Skeletal muscle tissue (tissue), 4 donors: ENCODE data around the gene DCTN1. TPM values are rescaled to one million over a fixed set of nuclear protein-coding genes. Genes with fewer than 3 reads are reported as not detected.
A peak's percentile ranks its signal among the peaks of the same experiment; 100 is the strongest.

Experiments
- H3K27ac ChIP-seq: one replicate; pipeline ENCODE4 v1.7.0; 2013; ENCODE audit warnings: mild to moderate bottlenecking, low read depth, low read length, inconsistent platforms
- H3K27me3 ChIP-seq, 3 donors: one replicate each; pipeline ENCODE4 v1.7.0; 2013; ENCODE audit warnings: low read length in 3 of 3; ENCODE audit not compliant: control insufficient read depth in 3 of 3, insufficient read depth in 3 of 3
- H3K36me3 ChIP-seq, 3 donors: one replicate each; pipeline ENCODE4 v1.7.0; 2013; ENCODE audit warnings: low read length in 3 of 3; ENCODE audit not compliant: control insufficient read depth in 3 of 3, insufficient read depth in 3 of 3
- H3K4me1 ChIP-seq, 3 donors: one replicate each; pipeline ENCODE4 v1.7.0; 2013; ENCODE audit warnings: low read length in 3 of 3, mild to moderate bottlenecking in 3 of 3; ENCODE audit not compliant: control insufficient read depth in 3 of 3, insufficient read depth in 3 of 3
- H3K4me3 ChIP-seq, 3 donors: one replicate each; pipeline ENCODE4 v1.7.0; 2013; ENCODE audit warnings: low read length in 3 of 3
- H3K9ac ChIP-seq, 3 donors: one replicate each; pipeline ENCODE4 v1.7.0; 2013; ENCODE audit warnings: low read length in 3 of 3, mild to moderate bottlenecking in 3 of 3, moderate library complexity in 2 of 3, low read depth in 1 of 3
- H3K9me3 ChIP-seq, 3 donors: one replicate each; pipeline ENCODE4 v1.7.0; 2013; ENCODE audit warnings: low read length in 3 of 3; ENCODE audit not compliant: control insufficient read depth in 3 of 3
- total RNA-seq: library from RNA; depleted of rRNA; stranded (reverse); fragments of >200 nt; gene quantifications from one replicate; pipeline ENCODE4 v1.2.3, GENCODE V29; 2014
- donor health status: Osteomylitis.

The DCTN1 gene
- total RNA-seq, 1 donor from 2014 or later: 73.6 TPM

DNA sequence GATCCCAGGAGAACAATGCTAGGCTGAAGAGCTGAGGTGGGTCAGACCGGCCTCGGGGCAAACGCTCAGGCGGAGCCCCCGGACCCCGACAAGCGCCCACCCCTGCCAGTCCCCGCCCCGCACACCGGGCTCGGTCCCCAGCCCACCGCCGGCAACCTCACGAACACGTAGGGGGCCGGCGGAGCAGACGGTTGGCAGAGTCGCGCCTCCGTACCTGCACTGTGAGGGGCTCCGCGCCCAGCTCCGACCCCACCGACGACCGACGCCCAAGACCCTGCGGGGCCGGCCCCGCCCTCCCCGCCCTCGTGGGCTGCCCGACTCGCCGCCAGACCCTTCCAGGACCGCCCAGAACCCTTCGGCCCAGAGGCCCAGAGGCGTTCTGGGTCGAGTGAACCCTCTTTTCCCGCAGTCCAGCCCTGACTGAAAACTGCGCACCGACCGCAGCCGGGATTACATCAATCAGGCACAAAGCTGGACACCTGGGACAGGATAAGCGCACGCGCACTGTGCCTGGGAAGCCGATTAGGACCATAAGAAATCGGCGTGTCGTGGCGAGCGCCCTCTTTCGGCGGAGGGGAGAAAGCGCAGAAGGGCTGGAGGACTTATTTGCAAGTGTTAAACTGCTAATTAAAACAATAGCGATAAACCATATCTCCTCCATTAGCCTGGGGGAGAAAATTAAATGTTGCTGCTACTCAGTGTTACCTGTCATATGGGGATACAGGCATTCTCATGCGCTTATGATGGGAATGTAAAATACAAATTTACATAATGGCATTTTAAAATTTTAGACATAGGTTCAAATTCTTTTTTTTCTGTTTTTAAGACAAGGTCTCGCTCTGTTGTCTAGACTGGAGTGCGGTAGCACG lies 11.7 kb upstream of the DCTN1 start:
- no peaks in the 10 kb centered on the region for H3K36me3 ChIP-seq
- peak overlapping the region; percentile 80 to 93 (median 88) for H3K9ac ChIP-seq
- peak overlapping the region; percentile 93 for H3K27ac ChIP-seq
- no peaks in the 10 kb centered on the region for H3K9me3 ChIP-seq
- peak overlapping the region; percentile 80 to 97 (median 81) for H3K4me3 ChIP-seq
- no peaks in the 10 kb centered on the region for H3K27me3 ChIP-seq
- H3K4me1 ChIP-seq: peaks cover 28 to 42% (median 36%) of the 10 kb centered on the region in 3 donors

GRCh38 chr2:74391209-74391579 lies 11.1 kb upstream of the DCTN1 start:
- Histone ChIP-seq H3K4me3 (peak overlapping the region; percentile 80 to 97 (median 81)), H3K9ac (peak overlapping the region; percentile 80 to 93 (median 88)), H3K9me3 (no peaks in the 10 kb centered on the region), H3K27ac (peak overlapping the region; percentile 93), H3K4me1 (peaks cover 28 to 44% (median 36%) of the 10 kb centered on the region in 3 donors), H3K27me3 (no peaks in the 10 kb centered on the region), H3K36me3 (no peaks in the 10 kb centered on the region)

DNA sequence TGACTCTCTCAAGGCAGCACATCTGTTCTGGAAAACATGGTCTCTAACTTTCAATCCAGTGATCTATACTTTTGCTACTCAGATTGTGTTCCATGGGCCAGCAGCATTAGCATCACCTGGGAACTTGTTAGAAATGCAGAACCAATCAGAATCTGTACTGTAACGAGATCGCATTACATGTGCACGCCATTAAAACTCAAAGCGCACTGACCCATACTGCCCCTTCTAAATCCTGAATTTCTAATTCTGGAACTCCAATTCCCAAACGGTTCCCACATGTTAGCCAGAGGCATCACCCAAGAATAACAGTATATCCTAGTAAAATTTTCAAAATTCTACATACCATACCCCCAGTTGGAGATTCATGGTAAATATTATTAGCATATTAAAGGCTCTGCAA lies 10.5 kb upstream of the DCTN1 start:
- Histone ChIP-seq H3K9me3 (no peaks in the 10 kb centered on the region), H3K27me3 (no peaks in the 10 kb centered on the region), H3K4me3 (peak overlapping the region; percentile 80 to 97 (median 81)), H3K9ac (peak overlapping the region in 1 of 3 donors; percentile 93), H3K36me3 (no peaks in the 10 kb centered on the region), H3K27ac (peak overlapping the region; percentile 93), H3K4me1 (peaks cover 28 to 44% (median 36%) of the 10 kb centered on the region in 3 donors)

- H3K9me3 ChIP-seq: no peaks in the 10 kb centered on the region
- H3K27me3 ChIP-seq: no peaks in the 10 kb centered on the region
- H3K27ac ChIP-seq: no peak overlapping the region
- peaks cover 38 to 64% (median 46%) of the 10 kb centered on the region in 3 donors for H3K4me1 ChIP-seq
- no peak overlapping the region for H3K4me3 ChIP-seq
- H3K9ac ChIP-seq: no peak overlapping the region
- no peaks in the 10 kb centered on the region for H3K36me3 ChIP-seq
These were observed 7.2 kb upstream of the DCTN1 start for GRCh38 chr2:74387346-74387745.

GRCh38 chr2:74385396-74385795 lies 5.3 kb upstream of the DCTN1 start:
- no peak overlapping the region for H3K4me3 ChIP-seq
- H3K36me3 ChIP-seq: no peaks in the 10 kb centered on the region
- no peaks in the 10 kb centered on the region for H3K27me3 ChIP-seq
- H3K9ac ChIP-seq: no peak overlapping the region
- no peak overlapping the region for H3K27ac ChIP-seq
- H3K9me3 ChIP-seq: no peaks in the 10 kb centered on the region
- H3K4me1 ChIP-seq: peaks cover 42 to 74% (median 46%) of the 10 kb centered on the region in 3 donors

GRCh38 chr2:74384051-74384450 lies 3.9 kb upstream of the DCTN1 start:
- no peak overlapping the region for H3K27ac ChIP-seq
- no peaks in the 10 kb centered on the region for H3K36me3 ChIP-seq
- no peaks in the 10 kb centered on the region for H3K27me3 ChIP-seq
- H3K4me1 ChIP-seq: peaks cover 42 to 73% (median 46%) of the 10 kb centered on the region in 3 donors
- no peak overlapping the region for H3K9ac ChIP-seq
- no peak overlapping the region for H3K4me3 ChIP-seq
- H3K9me3 ChIP-seq: no peaks in the 10 kb centered on the region

DNA sequence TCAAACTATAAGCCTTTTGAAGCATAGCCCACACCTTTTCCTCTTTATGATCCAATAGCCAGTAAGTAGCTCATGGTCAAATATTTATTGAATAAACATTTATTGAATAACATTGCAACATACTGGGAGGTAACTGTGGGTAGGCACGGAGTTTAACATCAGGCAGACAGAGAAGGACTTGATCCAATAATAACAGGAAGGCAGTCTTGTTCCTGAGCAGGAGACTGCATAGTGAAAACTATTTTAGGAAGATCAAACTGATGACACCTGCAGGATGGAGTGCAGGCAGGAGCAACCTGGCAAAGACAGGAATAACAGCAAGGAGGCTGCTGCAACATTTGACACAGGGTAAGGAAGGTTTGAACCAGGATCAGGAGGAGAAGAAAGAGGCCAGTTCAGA lies 3.1 kb upstream of the DCTN1 start:
- peaks cover 0 to 2% (median 0%) of the 10 kb centered on the region in 3 donors for H3K36me3 ChIP-seq
- H3K9ac ChIP-seq: no peak overlapping the region
- H3K4me3 ChIP-seq: no peak overlapping the region
- H3K9me3 ChIP-seq: no peaks in the 10 kb centered on the region
- H3K27ac ChIP-seq: no peak overlapping the region
- H3K4me1 ChIP-seq: peaks cover 37 to 65% (median 41%) of the 10 kb centered on the region in 3 donors
- H3K27me3 ChIP-seq: no peaks in the 10 kb centered on the region

GRCh38 chr2:74381751-74382150 lies 1.6 kb upstream of the DCTN1 start:
- H3K36me3 ChIP-seq: peaks cover 11 to 15% (median 13%) of the 10 kb centered on the region in 3 donors
- H3K27me3 ChIP-seq: no peaks in the 10 kb centered on the region
- H3K27ac ChIP-seq: no peak overlapping the region
- H3K9ac ChIP-seq: peak overlapping the region in 1 of 3 donors; percentile 28
- H3K9me3 ChIP-seq: no peaks in the 10 kb centered on the region
- no peak overlapping the region for H3K4me3 ChIP-seq
- peaks cover 32 to 50% (median 32%) of the 10 kb centered on the region in 3 donors for H3K4me1 ChIP-seq

- Histone ChIP-seq H3K9me3 (no peaks in the 10 kb centered on the region), H3K27me3 (no peaks in the 10 kb centered on the region), H3K4me1 (peaks cover 30 to 45% (median 33%) of the 10 kb centered on the region in 3 donors)
These were observed 2.1 kb downstream of the DCTN1 start for GRCh38 chr2:74378007-74378406.

GRCh38 chr2:74375838-74376237 lies 4.3 kb downstream of the DCTN1 start:
- H3K36me3 ChIP-seq: peaks cover 34 to 41% (median 37%) of the 10 kb centered on the region in 3 donors
- H3K9ac ChIP-seq: no peak overlapping the region
- H3K9me3 ChIP-seq: no peaks in the 10 kb centered on the region
- peaks cover 26 to 31% (median 28%) of the 10 kb centered on the region in 3 donors for H3K4me1 ChIP-seq
- no peaks in the 10 kb centered on the region for H3K27me3 ChIP-seq
- H3K4me3 ChIP-seq: no peak overlapping the region
- no peak overlapping the region for H3K27ac ChIP-seq

More at GRCh38 chr2:74378007-74378406, 2.1 kb downstream of the DCTN1 start:
- no peak overlapping the region for H3K27ac ChIP-seq
- no peak overlapping the region for H3K9ac ChIP-seq
- no peak overlapping the region for H3K4me3 ChIP-seq
- peaks cover 21 to 26% (median 23%) of the 10 kb centered on the region in 3 donors for H3K36me3 ChIP-seq
